NCI-H1105 (cell line): Measurements from ENCODE around the gene IGFL4.
"Not testable (repeated sequence)": the region's sequence is repeated elsewhere in the genome, so short reads cannot be mapped to it uniquely, and the experiment has no call there.

Source experiments
- DNase-seq: peaks from one replicate; lab custom pipeline; 2025; lab: John Stamatoyannopoulos, UW

Gene IGFL4

GRCh38 chr19:46040952-46041500 is at the start of gene IGFL4:
Gene IGFL4 (minus strand): TSS chr19:46041002. CDS start chr19:46040962, 40 bp downstream.
- DNase-seq, result peak; percentile 35

GRCh38 chr19:46090444-46090843 is 49.6 kb upstream of the IGFL4 start:
- DNase-seq, result no peak

- DNase-seq, result no peak
Measured at GRCh38 chr19:46089432-46089831, 48.6 kb upstream of the IGFL4 start.

GRCh38 chr19:46088101-46088500 is 47.3 kb upstream of the IGFL4 start:
- no peak for DNase-seq

GRCh38 chr19:46085888-46086287 is 45.1 kb upstream of the IGFL4 start:
- DNase-seq, result no peak

- no peak for DNase-seq
Measured at GRCh38 chr19:46082728-46083050, 41.9 kb upstream of the IGFL4 start.

- peak; percentile 45 for DNase-seq
Measured at GRCh38 chr19:46081928-46082727, 41.3 kb upstream of the IGFL4 start.

GRCh38 chr19:46080561-46080960 is 39.8 kb upstream of the IGFL4 start:
- DNase-seq, result no peak

- DNase-seq, result no peak
Measured at GRCh38 chr19:46079576-46079975, 38.8 kb upstream of the IGFL4 start.

- not testable (repeated sequence) for DNase-seq
Measured at GRCh38 chr19:46078573-46079332, 38.0 kb upstream of the IGFL4 start.

- no peak for DNase-seq
Measured at GRCh38 chr19:46077815-46078167, 37.0 kb upstream of the IGFL4 start.

- DNase-seq, result peak; percentile 93
Measured at GRCh38 chr19:46076951-46077814, 36.4 kb upstream of the IGFL4 start.

GRCh38 chr19:46076031-46076880 is 35.5 kb upstream of the IGFL4 start:
- DNase-seq, result no peak

GRCh38 chr19:46073268-46073922 is 32.6 kb upstream of the IGFL4 start:
- DNase-seq, result no peak

GRCh38 chr19:46069806-46070341 is 29.1 kb upstream of the IGFL4 start:
- DNase-seq, result peak; percentile 19

- DNase-seq, result no peak
Measured at GRCh38 chr19:46068345-46069258, 27.8 kb upstream of the IGFL4 start.

- no peak for DNase-seq
Measured at GRCh38 chr19:46067691-46068090, 26.9 kb upstream of the IGFL4 start.

- DNase-seq, result no peak
Measured at GRCh38 chr19:46066471-46066870, 25.7 kb upstream of the IGFL4 start.

- DNase-seq, result no peak
Measured at GRCh38 chr19:46065486-46066071, 24.8 kb upstream of the IGFL4 start.
